HEK293T (cell line): ENCODE measurements around the gene MTA3.

Source experiments
- CTCF ChIA-PET: fragments of 350-600 bp; formaldehyde crosslinking; extraction: SDS; loops from one replicate; lab custom pipeline; 2021; ENCODE audit warnings: antibody characterized with exemption, inconsistent platforms; lab: Yijun Ruan, JAX
- POLR2A ChIA-PET: fragments of 350-600 bp; formaldehyde crosslinking; extraction: SDS; loops from one replicate; lab custom pipeline; 2020; ENCODE audit warnings: antibody characterized with exemption, inconsistent platforms; lab: Yijun Ruan, JAX
- DNase-seq: peaks from one replicate; pipeline ENCODE4 v3.0.0; 2012; ENCODE audit warnings: mixed read lengths; ENCODE audit errors: extremely low spot score
- ARNT ChIP-seq: fragments of 450-650 bp; IDR thresholded peaks from 2 replicates; pipeline ENCODE4 v1.6.1; 2017; ENCODE audit warnings: mild to moderate bottlenecking
- BHLHE40 ChIP-seq: fragments of 450-650 bp; IDR thresholded peaks from 2 replicates; pipeline ENCODE4 v1.6.1; 2016; ENCODE audit warnings: mild to moderate bottlenecking, moderate library complexity, borderline replicate concordance
- CTBP1 ChIP-seq: fragments of 450-650 bp; IDR thresholded peaks from 2 replicates; pipeline ENCODE4 v1.6.1; 2016; ENCODE audit warnings: borderline replicate concordance
- ELF4 ChIP-seq: fragments of 450-650 bp; IDR thresholded peaks from 2 replicates; pipeline ENCODE4 v1.6.1; 2017; ENCODE audit warnings: antibody characterized with exemption
- FOXA1 ChIP-seq: fragments of 450-650 bp; IDR thresholded peaks from 2 replicates; pipeline ENCODE4 v1.6.1; 2016; ENCODE audit warnings: mild to moderate bottlenecking
- FOXK2 ChIP-seq: fragments of 450-650 bp; IDR thresholded peaks from 2 replicates; pipeline ENCODE4 v1.6.1; 2016; ENCODE audit warnings: mild to moderate bottlenecking
- FOXM1 ChIP-seq: fragments of 450-650 bp; IDR thresholded peaks from 2 replicates; pipeline ENCODE4 v1.6.1; 2017; ENCODE audit warnings: mild to moderate bottlenecking, borderline replicate concordance
- HDGF ChIP-seq: fragments of 450-650 bp; IDR thresholded peaks from 2 replicates; pipeline ENCODE4 v1.6.1; 2017; ENCODE audit warnings: antibody characterized with exemption, borderline replicate concordance
- L3MBTL2 ChIP-seq: fragments of 450-650 bp; conservative IDR thresholded peaks from 2 replicates; pipeline ENCODE4 v1.6.1; 2016; ENCODE audit warnings: mild to moderate bottlenecking
- LEF1 ChIP-seq: fragments of 450-650 bp; IDR thresholded peaks from 2 replicates; pipeline ENCODE4 v1.6.1; 2017; ENCODE audit warnings: mild to moderate bottlenecking, borderline replicate concordance
- NFRKB ChIP-seq: fragments of 450-650 bp; IDR thresholded peaks from 2 replicates; pipeline ENCODE4 v1.6.1; 2016; ENCODE audit warnings: mild to moderate bottlenecking, moderate library complexity
- SP1 ChIP-seq: fragments of 450-650 bp; IDR thresholded peaks from 2 replicates; pipeline ENCODE4 v1.6.1; 2017
- SUZ12 ChIP-seq: fragments of 450-650 bp; IDR thresholded peaks from 2 replicates; pipeline ENCODE4 v1.6.1; 2016; ENCODE audit warnings: mild to moderate bottlenecking
- TARDBP ChIP-seq: fragments of 450-650 bp; IDR thresholded peaks from 2 replicates; pipeline ENCODE4 v1.6.1; 2016
- ZNF384 ChIP-seq: fragments of 450-650 bp; IDR thresholded peaks from 2 replicates; pipeline ENCODE4 v1.6.1; 2016
- TF ChIP-seq, protein P1 (sequence below): fragments of 450-650 bp; IDR thresholded peaks from 2 replicates; pipeline ENCODE4 v1.6.1; 2016

MTA3 gene

DNA sequence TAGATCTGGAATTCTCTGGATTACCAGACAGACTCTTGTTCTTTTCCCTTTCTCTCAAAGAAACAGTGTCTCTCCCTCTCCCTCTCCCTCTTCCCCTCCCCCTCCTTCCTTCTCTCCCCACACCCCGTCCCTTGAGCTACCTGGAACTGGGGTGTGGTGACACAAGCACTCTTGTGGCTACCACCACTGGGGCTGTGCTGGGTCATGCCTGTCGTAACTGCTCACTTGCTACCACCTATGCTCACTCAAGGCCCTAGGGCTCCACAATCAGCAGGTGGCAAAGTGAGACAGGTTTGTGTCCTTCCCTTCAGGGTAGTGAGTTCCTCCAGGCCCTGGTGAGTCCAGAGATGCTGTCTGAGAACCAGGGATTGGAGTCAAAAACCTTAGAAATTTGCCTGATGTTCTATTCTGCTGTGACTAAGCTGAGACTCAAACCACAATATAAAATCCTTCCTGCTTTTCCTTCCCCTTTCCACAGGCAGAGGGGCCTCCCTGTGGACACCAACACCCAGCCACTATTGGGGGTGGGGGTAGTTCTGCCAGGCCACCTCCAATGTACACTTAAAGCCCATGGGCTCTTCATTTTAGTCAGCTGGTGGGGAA lies 124.7 kb downstream of the MTA3 start:
- DNase-seq = no peak
- POLR2A ChIA-PET = no interaction called here
- CTCF ChIA-PET = no interaction called here
- no peak for TF ChIP-seq L3MBTL2
- no peak for TF ChIP-seq SP1
- TF ChIP-seq FOXM1 = no peak
- TF ChIP-seq TARDBP = no peak
- no peak for TF ChIP-seq ZNF384
- no peak for TF ChIP-seq LEF1
- TF ChIP-seq FOXK2 = no peak
- TF ChIP-seq FOXA1 = no peak
- TF ChIP-seq, protein P1, sequence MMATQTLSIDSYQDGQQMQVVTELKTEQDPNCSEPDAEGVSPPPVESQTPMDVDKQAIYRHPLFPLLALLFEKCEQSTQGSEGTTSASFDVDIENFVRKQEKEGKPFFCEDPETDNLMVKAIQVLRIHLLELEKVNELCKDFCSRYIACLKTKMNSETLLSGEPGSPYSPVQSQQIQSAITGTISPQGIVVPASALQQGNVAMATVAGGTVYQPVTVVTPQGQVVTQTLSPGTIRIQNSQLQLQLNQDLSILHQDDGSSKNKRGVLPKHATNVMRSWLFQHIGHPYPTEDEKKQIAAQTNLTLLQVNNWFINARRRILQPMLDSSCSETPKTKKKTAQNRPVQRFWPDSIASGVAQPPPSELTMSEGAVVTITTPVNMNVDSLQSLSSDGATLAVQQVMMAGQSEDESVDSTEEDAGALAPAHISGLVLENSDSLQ = no peak
- no peak for TF ChIP-seq ELF4
- TF ChIP-seq SUZ12 = no peak
- TF ChIP-seq ARNT = no peak
- TF ChIP-seq BHLHE40 = no peak
- no peak for TF ChIP-seq HDGF
- TF ChIP-seq CTBP1 = no peak
- TF ChIP-seq NFRKB = no peak

DNA sequence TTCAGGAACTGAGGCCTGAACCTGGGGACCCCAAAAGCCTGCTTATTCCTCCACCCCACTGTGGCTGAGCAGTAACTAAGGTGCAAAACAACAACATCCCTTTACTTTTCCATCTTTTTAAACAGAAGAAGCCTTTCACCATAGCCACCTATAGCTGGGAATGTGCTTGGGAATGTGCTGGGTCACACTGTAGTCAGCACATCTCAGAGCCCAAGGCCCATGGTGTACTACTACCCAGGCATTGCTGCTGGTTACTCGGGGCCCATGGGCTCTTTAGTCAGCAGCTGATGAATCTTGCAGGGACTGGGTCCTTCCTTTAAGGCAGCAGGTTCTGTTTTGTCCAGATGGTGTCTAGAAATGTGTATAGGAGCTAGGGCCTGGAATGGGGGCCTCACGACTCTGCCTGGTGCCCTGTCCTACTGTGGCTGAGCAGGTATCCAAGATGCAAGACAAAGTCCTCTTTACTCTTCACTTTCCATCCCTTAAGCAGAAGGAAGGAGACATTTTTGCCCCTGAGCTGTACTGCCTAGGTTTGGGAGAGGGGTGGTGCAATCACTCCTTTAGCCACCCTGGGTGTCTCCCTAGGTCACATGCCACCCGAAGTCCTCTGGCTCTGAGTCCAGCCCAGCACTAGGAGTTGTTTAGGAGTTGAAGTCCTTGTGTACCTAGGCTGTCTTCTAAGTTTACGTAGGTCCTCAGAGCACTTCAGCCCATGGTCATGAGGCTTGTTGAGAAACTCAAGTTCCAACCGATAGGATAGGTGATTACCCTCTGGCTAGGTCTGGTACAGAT lies 125.5 kb downstream of the MTA3 start:
- TF ChIP-seq FOXM1 (no peak), TARDBP (no peak), FOXK2 (no peak), ELF4 (no peak), NFRKB (no peak), BHLHE40 (no peak)
- CTCF ChIA-PET = no interaction called here
- no peak for DNase-seq
- POLR2A ChIA-PET = no interaction called here

DNA sequence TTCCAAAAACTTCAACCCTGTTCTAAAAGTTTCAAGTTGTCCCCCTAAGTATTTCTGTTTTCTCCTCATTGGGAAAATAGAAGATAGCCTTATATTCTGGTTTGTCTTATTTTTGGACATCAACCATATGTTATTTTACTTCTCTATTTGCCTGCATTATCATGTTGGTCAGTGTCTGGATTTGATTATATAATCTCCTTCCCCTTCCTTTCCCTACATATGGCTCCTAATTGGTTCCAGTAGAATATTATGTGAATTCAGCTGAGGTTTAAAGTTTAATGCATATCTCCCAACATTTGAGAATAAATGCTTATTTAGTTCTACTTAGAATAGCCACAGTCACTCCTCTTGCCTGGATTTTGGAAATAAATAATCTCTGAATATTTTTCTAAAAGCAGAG lies 128.6 kb downstream of the MTA3 start:
- POLR2A ChIA-PET = no interaction called here
- CTCF ChIA-PET = no interaction called here
- no peak for DNase-seq
- TF ChIP-seq HDGF (no peak), NFRKB (no peak), SP1 (no peak), L3MBTL2 (no peak), FOXK2 (no peak), ELF4 (no peak), SUZ12 (no peak), CTBP1 (no peak), FOXA1 (no peak), ARNT (no peak), TARDBP (no peak), FOXM1 (no peak), LEF1 (no peak), BHLHE40 (no peak), ZNF384 (no peak)
- TF ChIP-seq, protein P1 = no peak

DNA sequence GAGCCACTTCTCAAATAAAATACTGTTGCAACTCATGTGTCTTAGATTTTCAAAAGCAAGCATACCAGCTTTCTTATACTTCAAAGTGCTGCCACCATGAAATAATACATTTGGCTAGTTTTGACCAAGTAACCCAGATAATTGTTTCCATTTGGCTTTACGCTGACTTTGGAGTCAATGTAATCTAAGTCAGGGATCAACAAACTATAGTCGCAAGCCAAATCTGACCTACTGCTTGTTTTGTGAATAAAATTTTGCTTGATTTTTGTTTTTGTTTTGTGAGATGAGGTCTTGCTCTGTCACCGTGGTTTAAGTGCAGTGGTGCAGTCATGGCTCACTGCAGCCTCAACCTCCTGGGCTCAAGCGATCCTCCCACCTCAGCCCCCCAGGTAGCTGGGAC lies 130.5 kb downstream of the MTA3 start:
- CTCF ChIA-PET = no interaction called here

DNA sequence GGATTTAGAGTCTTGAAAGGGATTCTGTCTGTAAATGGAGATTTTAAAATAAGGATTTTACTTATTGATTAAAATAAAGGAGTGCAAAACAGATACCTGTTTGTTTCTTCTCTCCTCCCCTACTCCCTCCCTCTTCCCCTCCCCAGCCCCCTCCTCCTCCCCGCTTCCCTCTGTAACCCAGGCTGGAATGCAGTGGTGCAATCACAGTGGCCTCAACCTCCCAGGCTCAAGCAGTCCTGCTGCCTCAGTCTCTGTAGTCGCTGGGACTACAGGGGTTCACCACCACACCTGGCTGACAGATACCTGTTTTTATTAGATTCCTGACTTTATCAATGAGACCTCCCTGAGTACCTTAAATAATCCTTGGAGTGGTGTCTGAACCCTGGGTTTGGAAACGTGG lies 138.4 kb downstream of the MTA3 start:
- ChIA-PET CTCF (no interaction called here), POLR2A (no interaction called here)
- no peak for DNase-seq
- TF ChIP-seq BHLHE40 (no peak), HDGF (no peak), ZNF384 (no peak)

More for the DNA sequence above, 130.5 kb downstream of the MTA3 start:
- no peak for DNase-seq
- TF ChIP-seq ELF4 = no peak
- TF ChIP-seq ARNT = no peak
- TF ChIP-seq FOXK2 = no peak
- TF ChIP-seq L3MBTL2 = no peak
- no peak for TF ChIP-seq TARDBP
- POLR2A ChIA-PET = no interaction called here

DNA sequence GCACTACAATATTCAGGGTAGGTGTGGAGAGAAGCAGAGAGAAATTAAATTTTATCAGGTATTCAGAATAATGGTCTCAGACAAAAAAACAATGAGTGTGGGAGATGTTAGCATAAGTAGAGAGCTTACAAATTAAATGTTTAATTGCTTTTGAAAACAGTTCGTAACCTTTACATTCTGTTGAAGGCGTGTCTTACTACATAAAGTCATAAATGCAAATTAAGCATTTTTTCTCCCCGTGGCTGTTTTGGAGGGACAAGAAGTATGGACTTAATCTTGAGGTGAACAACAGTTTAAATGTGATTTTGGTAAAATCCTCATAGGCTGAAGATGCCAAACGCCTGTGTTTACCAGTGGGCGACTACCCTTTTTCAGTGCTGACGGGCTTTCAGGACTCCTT lies 139.7 kb downstream of the MTA3 start:
- CTCF ChIA-PET = interaction anchor here (0.7 kb wide), 1 partner anchor 34 kb away, joined by 6 read pairs; no protein-coding TSS in a partner anchor
- POLR2A ChIA-PET = no interaction called here

More for the DNA sequence above, 139.7 kb downstream of the MTA3 start:
- TF ChIP-seq L3MBTL2 = no peak
- no peak for TF ChIP-seq NFRKB
- TF ChIP-seq CTBP1 = no peak
- TF ChIP-seq FOXM1 = no peak
- no peak for TF ChIP-seq HDGF
- TF ChIP-seq ARNT = no peak
- TF ChIP-seq LEF1 = no peak
- no peak for TF ChIP-seq BHLHE40
- TF ChIP-seq SUZ12 = no peak
- no peak for TF ChIP-seq FOXA1
- no peak for TF ChIP-seq ZNF384
- TF ChIP-seq, protein P1 = no peak
- DNase-seq = no peak
